Spleen (tissue), 7 donors: ENCODE data around the gene DMD.

Experiments used
- POLR2A ChIP-seq, 3 donors: fragments of 450-650 bp; IDR thresholded peaks; one replicate each; pipeline ENCODE4 v1.5.1; 2017; ENCODE audit warnings: antibody characterized with exemption in 3 of 3, mild to moderate bottlenecking in 1 of 3
- TF ChIP-seq, protein P1 (sequence below), 11 experiments: fragments of 200-600 bp in 7 of 11; fragments of 450-650 bp in 4 of 11; sonication (generic) in 4 of 11; IDR thresholded peaks in 8 of 11; conservative IDR thresholded peaks in 3 of 11; 1 replicate in 7 of 11; 2 replicates in 4 of 11; pipeline versions ENCODE4 v1.4.0 to v1.8.0; 2016 to 2021; ENCODE audit warnings: antibody characterized with exemption in 11 of 11, inconsistent platforms in 4 of 11, mild to moderate bottlenecking in 1 of 11
- donor health status: DM: no; HTN: no; CAD: no; lungs with moderate emphysema.
- donor health status: DM: no; HTN: no; CAD: no.
- donor health status: DM: no; HTN: no; CAD: no.

GRCh38 chrX:33205321-33205720, 6.0 kb downstream of the DMD start:
- TF ChIP-seq, protein P1, sequence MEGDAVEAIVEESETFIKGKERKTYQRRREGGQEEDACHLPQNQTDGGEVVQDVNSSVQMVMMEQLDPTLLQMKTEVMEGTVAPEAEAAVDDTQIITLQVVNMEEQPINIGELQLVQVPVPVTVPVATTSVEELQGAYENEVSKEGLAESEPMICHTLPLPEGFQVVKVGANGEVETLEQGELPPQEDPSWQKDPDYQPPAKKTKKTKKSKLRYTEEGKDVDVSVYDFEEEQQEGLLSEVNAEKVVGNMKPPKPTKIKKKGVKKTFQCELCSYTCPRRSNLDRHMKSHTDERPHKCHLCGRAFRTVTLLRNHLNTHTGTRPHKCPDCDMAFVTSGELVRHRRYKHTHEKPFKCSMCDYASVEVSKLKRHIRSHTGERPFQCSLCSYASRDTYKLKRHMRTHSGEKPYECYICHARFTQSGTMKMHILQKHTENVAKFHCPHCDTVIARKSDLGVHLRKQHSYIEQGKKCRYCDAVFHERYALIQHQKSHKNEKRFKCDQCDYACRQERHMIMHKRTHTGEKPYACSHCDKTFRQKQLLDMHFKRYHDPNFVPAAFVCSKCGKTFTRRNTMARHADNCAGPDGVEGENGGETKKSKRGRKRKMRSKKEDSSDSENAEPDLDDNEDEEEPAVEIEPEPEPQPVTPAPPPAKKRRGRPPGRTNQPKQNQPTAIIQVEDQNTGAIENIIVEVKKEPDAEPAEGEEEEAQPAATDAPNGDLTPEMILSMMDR (IDR thresholded peaks at IDR 0.05 in 8 of 11, conservative IDR thresholded peaks at IDR 0.05 in 3 of 11): no peak
- TF ChIP-seq POLR2A (IDR thresholded peaks at IDR 0.05): no peak
